A673 (cell line): ENCODE measurements around the gene PCED1A. TPM values are rescaled to one million over a fixed set of nuclear protein-coding genes. Genes with fewer than 3 reads are reported as not detected.

ENCODE experiments used
- BruUV-seq: library from RNA; stranded (reverse); fragments of 400-500 nt; replicated peaks from 2 replicates; lab custom pipeline; 2021; lab: Mats Ljungman, UMichigan
- CTCF ChIA-PET: fragments of 300-600 bp; sonication (Branson Sonifier 250); formaldehyde crosslinking; loops from one replicate; lab custom pipeline; 2022; ENCODE audit warnings: antibody characterized with exemption; lab: Charles Lee
- POLR2A ChIA-PET: fragments of 300-600 bp; sonication (Branson Sonifier 250); formaldehyde crosslinking; loops from one replicate; lab custom pipeline; 2022; ENCODE audit warnings: antibody characterized with exemption; ENCODE audit not compliant: low non-redundant PET; lab: Charles Lee
- DNase-seq: peaks from one replicate; pipeline ENCODE4 v3.0.0-alpha.2; 2015; ENCODE audit warnings: low spot score
- H3K27ac ChIP-seq: fragments of 200-600 bp; sonication (generic); 2 replicates; pipeline ENCODE4 v1.5.1; 2016; ENCODE audit warnings: mixed run types, low read depth, mild to moderate bottlenecking, mixed read lengths, antibody characterized with exemption, low read length; ENCODE audit not compliant: poor library complexity, severe bottlenecking
- H3K27me3 ChIP-seq: fragments of 200-600 bp; sonication (generic); replicated peaks from 2 replicates; pipeline ENCODE4 v1.6.1; 2017; ENCODE audit warnings: mixed run types, low read depth, mild to moderate bottlenecking, mixed read lengths, antibody characterized with exemption, low read length; ENCODE audit not compliant: insufficient read depth, poor library complexity
- H3K36me3 ChIP-seq: fragments of 200-600 bp; sonication (generic); 2 replicates; pipeline ENCODE4 v1.6.1; 2016; ENCODE audit warnings: mixed run types, mild to moderate bottlenecking, mixed read lengths, antibody characterized with exemption, low read length; ENCODE audit not compliant: insufficient read depth, poor library complexity, severe bottlenecking
- H3K4me1 ChIP-seq: fragments of 200-600 bp; sonication (generic); 2 replicates; pipeline ENCODE4 v1.6.1; 2017; ENCODE audit warnings: mixed run types, mild to moderate bottlenecking, mixed read lengths, antibody characterized with exemption, low read length; ENCODE audit not compliant: insufficient read depth, poor library complexity, severe bottlenecking
- H3K4me3 ChIP-seq: fragments of 200-600 bp; sonication (generic); 2 replicates; pipeline ENCODE4 v1.5.1; 2016; ENCODE audit warnings: low read depth, mixed run types, mild to moderate bottlenecking, mixed read lengths, low read length; ENCODE audit not compliant: poor library complexity, severe bottlenecking
- H3K9me3 ChIP-seq: fragments of 200-600 bp; sonication (generic); 2 replicates; pipeline ENCODE4 v1.6.1; 2016; ENCODE audit warnings: mixed run types, low read depth, mild to moderate bottlenecking, mixed read lengths, antibody characterized with exemption, low read length; ENCODE audit not compliant: poor library complexity, severe bottlenecking
- EZH2 ChIP-seq: fragments of 200-600 bp; sonication (generic); IDR thresholded peaks from 2 replicates; pipeline ENCODE4 v1.6.1; 2017; ENCODE audit warnings: borderline replicate concordance, low read depth, mild to moderate bottlenecking, mixed read lengths, antibody characterized with exemption, low read length; ENCODE audit not compliant: poor library complexity, severe bottlenecking
- intact Hi-C: fragments of 100-400 bp; cut with micrococcal nuclease; formaldehyde crosslinking; loops from one replicate; pipeline ENCODE4 v1.10.0; 2022; ENCODE audit not compliant: unreplicated experiment
- total RNA-seq: library from RNA; stranded (reverse); gene quantifications from 2 replicates; pipeline ENCODE4 v1.2.3, GENCODE V29; 2021
- TF ChIP-seq, protein P1 (sequence below): fragments of 300-800, 200-600 bp; sonication (generic); conservative IDR thresholded peaks from 2 replicates; pipeline ENCODE4 v1.5.1; 2017; ENCODE audit warnings: low read depth, mild to moderate bottlenecking, antibody characterized with exemption, low read length, moderate library complexity, mixed read lengths

The PCED1A gene
- total RNA-seq, 1 experiment from 2014 or later, result 32.8 TPM

DNA sequence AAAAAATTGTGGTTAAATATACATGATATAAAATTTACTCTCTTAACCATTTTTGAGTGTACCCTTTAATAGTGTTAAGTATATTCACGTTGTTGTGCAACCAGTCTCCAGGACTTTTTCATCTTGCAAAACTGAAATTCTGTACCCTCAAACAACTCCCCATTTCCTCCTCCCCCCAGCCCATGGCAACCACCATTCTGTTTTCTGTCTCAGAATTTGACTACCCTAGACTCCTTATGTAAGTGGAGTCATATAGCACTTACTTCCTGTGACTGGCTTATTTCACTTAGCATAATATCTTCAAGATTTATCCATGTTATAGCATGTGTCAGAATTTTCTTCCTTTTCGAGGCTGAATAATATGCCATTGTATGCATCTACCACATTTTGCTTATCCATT, 5.2 kb upstream of the PCED1A start:
- TF ChIP-seq EZH2, result no peak
- TF ChIP-seq, protein P1, sequence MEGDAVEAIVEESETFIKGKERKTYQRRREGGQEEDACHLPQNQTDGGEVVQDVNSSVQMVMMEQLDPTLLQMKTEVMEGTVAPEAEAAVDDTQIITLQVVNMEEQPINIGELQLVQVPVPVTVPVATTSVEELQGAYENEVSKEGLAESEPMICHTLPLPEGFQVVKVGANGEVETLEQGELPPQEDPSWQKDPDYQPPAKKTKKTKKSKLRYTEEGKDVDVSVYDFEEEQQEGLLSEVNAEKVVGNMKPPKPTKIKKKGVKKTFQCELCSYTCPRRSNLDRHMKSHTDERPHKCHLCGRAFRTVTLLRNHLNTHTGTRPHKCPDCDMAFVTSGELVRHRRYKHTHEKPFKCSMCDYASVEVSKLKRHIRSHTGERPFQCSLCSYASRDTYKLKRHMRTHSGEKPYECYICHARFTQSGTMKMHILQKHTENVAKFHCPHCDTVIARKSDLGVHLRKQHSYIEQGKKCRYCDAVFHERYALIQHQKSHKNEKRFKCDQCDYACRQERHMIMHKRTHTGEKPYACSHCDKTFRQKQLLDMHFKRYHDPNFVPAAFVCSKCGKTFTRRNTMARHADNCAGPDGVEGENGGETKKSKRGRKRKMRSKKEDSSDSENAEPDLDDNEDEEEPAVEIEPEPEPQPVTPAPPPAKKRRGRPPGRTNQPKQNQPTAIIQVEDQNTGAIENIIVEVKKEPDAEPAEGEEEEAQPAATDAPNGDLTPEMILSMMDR, result no peak

DNA sequence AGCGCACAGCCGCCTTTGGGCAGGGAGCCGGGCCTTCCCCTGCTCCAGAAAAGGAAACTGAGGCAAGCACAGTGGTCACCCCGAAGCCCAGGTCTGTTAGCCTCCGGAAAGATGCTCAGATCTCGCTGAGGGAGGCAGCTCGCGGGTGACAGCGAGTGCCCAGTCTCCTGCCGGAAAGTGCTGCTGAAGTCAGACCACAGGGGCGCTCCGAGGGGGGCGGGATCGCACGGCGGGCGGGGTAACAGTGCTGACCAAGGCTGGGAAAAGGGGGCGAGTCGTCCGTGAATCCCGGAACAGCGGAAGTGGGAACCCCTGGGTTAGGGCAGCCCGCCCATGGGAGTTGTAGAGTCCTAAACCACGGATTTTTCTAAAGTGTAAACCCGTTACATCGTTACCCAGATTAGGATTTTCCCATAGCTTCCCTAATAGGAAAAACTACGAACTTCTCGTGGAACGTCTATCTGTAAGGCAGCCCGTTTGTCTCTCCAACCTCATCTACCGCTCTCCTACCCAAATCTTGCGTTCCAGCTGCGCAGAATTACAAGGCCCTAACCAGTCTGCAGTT, 594 bp upstream of the PCED1A start:
- POLR2A ChIA-PET, result no interaction called here
- TSS peak; percentile 74 for BruUV-seq
- no peaks in the 10 kb centered on the region for H3K27me3 ChIP-seq
- H3K4me1 ChIP-seq, result peaks cover 15% of the 10 kb centered on the region
- CTCF ChIA-PET, result no interaction called here
- H3K27ac ChIP-seq, result peak overlapping the region; percentile 35
- TF ChIP-seq, protein P1, result no peak
- TF ChIP-seq EZH2, result no peak
- intact Hi-C loops, result no loop called here
- peaks cover 8% of the 10 kb centered on the region for H3K36me3 ChIP-seq
- peak overlapping the region; percentile 70 for H3K4me3 ChIP-seq
- peak; percentile 46 for DNase-seq
- H3K9me3 ChIP-seq, result no peaks in the 10 kb centered on the region

More for the DNA sequence above, 5.2 kb upstream of the PCED1A start:
- Histone ChIP-seq H3K27ac (no peak overlapping the region), H3K4me3 (no peak overlapping the region), H3K9me3 (no peaks in the 10 kb centered on the region), H3K4me1 (peaks cover 4% of the 10 kb centered on the region), H3K27me3 (no peaks in the 10 kb centered on the region), H3K36me3 (no peaks in the 10 kb centered on the region)
- DNase-seq, result no peak
- intact Hi-C loops, result no loop called here
- CTCF ChIA-PET, result no interaction called here
- no TSS peak for BruUV-seq
- POLR2A ChIA-PET, result no interaction called here

DNA sequence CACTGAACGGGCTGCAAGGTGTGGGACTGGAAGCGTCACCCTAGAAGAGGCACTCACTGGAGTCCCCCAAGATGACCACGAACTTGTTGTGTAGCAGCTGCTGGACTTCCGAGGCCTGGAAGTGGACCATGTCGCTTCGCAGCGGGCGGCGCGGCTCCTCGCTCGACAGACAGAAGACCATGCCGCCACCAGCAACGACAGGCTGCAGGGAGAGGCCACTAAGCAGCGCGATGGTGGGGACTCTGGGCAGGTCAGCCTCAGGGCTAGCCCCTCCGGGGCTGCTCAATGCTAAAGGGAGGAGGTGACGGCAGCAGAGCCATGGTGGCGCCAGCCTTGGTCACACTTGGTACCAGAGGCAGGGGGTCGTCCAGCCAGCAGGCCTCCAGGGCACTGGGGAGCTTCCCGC, 720 bp downstream of the PCED1A start:
- DNase-seq, result no peak
- POLR2A ChIA-PET, result no interaction called here
- peaks cover 15% of the 10 kb centered on the region for H3K4me1 ChIP-seq
- intact Hi-C loops, result no loop called here
- CTCF ChIA-PET, result no interaction called here
- no peaks in the 10 kb centered on the region for H3K27me3 ChIP-seq
- H3K36me3 ChIP-seq, result peaks cover 8% of the 10 kb centered on the region
- peak overlapping the region; percentile 94 for H3K27ac ChIP-seq
- H3K4me3 ChIP-seq, result peak overlapping the region; percentile 70
- TF ChIP-seq, protein P1, result no peak
- TF ChIP-seq EZH2, result no peak
- no TSS peak for BruUV-seq
- no peaks in the 10 kb centered on the region for H3K9me3 ChIP-seq
